NCI-H69 (cell line): ENCODE measurements around the gene ASGR1.
"Not testable (repeated sequence)": the region's sequence is repeated elsewhere in the genome, so short reads cannot be mapped to it uniquely, and the experiment has no call there.

Experiments
- DNase-seq: peaks from one replicate; lab custom pipeline; 2025; lab: John Stamatoyannopoulos, UW

Gene ASGR1

DNA sequence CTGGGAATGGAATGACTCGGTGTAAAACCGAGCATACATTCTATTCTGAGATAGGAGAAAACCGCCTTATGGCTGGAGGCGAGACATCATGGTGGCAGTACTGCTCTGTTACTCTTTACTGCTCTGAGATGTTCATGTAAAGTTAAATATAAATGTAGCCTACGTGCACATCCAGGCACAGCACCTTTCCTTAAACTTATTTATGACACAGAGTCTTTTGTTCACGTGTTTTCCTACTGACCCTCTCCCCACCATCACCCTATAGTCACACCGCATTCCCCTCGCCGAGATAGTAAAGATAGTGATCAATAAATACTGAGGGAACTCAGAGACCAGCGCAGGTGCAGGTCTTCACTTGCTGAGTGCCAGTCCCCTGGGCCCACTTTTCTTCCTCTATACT is 19.6 kb downstream of the ASGR1 start:
- not testable (repeated sequence) for DNase-seq

DNA sequence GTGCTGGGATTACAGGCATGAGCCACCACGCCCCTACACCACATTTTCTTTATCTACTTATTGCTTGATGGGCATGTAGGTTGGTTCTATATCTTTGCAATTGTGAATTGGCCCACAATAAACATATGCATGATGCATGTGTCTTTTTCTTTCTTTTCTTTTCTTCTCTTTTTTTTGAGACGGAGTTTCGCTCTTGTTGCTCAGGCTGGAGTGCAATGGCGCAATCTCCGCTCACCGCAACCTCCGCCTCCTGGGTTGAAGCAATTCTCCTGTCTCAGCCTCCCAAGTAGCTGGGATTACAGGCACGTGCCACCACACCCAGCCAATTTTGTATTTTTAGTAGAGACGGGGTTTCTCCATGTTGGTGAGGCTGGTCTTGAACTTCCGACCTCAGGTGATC is 20.7 kb downstream of the ASGR1 start:
- DNase-seq, result not testable (repeated sequence)

DNA sequence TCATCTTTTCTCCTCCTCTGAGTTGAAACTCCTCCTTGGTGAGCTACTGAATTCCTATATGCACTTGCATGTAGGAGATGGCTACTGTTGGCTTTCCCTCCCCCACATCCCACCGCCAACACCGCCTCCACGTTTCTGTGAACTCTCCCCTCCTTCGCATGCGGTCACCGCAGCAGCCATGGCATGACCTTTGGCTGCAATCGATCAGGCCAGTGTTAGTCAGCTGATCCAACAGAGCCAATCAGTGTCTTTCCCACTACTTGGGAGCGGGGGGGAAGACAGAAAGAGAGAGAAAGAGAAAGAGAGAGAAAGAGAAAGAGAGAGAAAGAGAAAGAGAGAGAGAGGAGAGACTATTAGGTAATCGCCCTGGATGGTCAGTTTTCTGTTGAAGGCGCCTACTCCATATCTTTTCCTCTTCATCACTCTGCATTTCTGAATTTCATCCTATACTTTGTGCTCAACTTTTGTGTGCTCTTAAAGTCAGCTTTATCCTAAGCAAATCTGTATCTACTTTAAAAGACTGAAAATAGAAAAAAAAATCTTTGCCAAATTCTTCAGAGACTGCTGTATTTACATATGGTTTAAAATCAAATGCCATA is 22.7 kb downstream of the ASGR1 start:
- no peak for DNase-seq

DNA sequence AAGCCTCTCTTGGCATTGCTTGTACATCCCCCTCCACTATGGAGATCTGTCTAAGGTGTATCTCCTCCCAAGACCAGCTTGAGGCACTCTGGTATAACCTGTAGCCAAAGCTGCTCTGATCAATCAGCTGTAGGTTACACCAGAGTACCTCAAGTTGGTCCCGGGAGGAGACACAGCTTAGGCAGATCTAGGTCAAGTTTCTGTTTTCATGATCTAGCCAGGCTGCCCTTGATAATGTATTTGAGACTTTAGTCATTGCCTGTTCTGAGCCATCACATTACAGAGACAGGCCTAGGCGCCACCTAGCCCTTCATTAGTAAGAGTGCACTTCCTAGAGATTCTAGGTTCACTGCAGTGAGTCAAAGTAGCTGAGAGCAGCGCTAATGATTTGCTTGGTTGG is 31.4 kb downstream of the ASGR1 start:
- DNase-seq, result no peak

DNA sequence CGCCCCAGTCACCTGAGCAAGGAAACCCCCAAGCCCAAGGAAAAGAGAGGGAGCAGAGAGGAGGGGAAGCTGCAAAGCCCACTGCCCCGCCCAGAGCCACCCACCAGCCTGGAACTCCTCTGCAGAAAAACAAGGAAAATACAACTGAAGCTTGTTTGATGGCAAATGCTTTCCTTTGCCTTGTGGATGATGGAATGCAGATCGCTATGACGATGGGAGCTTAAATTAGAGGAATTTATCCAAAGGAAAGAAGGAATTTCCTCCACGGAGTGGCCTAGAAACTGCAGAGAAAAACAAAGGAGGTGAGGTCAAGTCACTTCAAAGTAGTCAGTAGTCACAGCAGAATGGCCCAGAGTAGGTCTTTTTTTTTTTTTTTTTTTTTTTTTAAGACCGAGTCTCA is 33.1 kb downstream of the ASGR1 start:
- DNase-seq, result no peak

DNA sequence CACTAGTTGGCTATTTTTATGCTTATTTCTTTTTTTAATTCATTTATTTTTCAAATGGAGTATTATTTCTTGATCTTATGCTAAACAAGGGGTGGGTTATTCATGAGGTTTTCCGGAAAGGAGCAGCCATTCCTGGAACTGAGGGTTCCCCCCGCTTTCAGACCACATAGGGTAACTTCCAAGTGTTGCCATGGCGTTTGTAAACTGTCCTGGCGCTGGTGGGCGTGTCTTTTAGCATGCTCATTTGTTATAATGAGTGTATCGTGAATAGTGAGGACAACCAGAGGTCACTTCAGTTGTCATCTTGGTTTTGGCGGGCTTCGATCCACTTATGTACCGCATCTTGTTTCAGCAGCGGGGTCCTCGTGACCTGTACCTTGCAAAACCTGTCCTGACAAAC is 35.0 kb downstream of the ASGR1 start:
- DNase-seq, result no peak

DNA sequence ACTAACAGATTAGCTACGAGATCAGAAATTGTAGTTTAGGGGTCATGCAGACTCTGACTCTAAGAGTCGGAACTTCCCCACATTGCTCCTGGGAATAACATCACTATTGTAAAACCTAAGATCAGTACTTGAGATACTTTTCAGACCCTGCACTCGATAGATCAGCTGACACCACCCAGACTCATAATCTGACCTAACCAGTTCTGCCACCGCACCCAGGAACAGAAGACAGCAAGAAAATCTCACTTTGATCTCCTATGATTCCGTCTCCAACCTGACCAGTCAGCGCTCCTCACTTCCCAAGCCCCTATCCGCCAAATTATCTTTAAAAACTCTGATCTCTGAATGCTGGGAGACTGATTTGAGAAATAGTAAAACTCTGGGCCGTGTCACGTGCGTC is 37.3 kb downstream of the ASGR1 start:
- DNase-seq, result no peak

DNA sequence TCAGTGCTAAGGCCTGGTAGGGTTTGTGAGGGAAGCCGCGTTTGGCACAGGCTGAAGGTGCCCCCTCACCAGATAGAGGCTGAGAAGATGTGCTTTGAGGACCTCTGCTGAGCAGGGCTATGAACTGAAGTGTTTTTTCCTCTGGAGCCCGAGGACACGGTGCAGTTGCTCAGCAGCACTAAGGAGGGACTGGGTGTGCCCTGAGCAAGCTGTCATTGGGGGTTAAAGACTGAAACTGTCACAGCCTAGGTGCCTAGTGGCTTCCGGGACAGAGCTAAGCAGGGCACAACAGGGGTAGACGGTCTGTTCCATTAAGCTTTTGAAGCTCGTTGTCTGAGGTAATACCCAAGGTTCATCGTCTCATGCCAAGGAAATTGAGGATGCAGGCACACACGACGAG is 39.8 kb downstream of the ASGR1 start:
- no peak for DNase-seq

DNA sequence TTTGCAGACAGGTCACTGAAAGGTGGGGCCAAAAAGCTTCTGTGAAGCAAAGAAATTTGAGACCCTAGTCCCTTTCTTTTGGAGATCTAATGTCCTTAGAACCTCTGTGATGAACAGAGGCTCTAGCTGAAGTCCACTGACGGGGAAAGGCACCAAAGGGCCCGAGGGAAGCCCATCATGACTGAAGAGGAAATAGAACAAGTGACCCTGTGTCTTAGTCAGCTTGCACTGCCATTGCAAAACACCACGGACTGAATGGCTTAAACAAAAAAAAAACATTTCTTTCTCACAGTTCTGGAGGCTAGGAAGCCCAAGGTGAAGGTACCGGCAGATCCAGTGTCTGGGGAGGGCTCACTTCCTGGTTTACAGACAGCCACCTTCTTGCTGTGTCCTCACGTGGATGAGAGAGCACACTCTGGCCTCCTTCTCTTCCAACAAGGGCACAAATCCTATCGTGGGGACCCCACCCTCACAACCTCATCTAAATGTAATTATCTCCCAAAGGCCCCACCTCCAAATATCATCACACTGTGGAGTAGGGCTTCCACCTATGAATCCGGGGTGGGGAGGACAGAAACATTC is 40.3 kb downstream of the ASGR1 start:
- no peak for DNase-seq

DNA sequence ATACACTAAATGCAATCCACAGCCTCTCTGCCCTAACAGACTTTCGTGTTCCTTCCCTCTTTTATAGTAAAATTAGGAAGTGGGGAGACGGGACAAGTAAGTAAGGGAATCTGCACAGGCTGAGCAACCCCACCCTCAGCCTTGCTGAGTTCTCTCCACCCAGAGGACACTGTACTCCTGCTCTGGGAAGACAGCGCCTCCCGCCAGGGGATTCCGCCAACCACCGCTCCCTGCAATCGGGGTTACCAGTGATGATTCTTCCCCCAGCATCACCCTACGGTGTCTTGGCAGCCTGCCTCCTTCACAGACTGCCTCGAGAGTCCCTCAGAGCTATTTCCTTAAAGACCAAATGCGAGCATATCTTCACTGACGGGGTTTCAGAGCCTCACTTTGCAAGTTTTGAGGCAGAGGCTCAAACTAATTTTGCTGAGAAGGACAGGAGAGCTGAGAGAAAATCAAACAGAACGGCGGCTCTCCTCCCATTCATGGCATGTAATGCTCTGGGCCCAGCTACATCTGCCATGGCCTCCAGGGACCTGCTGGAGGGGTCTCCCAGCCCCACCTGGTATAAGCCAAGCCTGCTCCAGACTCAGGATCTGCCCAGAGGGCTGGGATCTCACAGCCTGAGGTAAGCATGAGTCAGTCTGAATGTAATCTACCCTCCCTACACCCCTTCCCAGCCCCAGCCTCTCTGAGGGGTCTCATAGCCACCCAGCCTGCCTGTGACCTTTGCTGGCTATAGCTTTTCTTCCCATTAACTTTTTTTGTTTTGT is 41.8 kb downstream of the ASGR1 start:
- DNase-seq, result no peak

DNA sequence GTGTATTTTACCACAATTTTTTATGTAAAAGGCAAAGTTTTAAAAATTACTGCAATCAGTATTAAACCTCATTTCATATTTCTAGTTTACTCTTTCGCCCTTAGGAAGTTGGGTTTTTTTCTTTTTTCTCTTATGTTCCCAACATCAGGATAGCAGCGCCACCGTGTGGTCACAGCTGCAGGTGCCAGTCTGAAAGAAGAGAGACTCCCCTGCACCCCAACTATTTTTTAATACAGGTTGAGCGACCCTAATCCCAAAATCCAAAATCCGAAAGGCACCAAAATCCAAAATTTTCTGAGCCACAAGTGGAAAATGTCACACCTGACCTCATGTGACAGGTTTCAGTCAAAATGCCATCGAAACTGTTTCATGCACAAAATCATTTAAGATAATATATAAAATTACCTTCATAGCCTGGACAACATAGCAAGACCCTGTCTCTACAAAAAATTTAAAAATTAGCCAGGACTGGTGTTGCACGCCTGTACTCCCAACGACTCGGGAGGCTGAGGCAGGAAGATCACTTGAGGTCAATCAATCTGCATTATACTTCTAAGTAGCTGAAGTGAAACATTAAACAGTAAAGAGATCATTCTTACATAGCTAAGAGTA is 42.8 kb downstream of the ASGR1 start:
- peak; percentile 51 for DNase-seq

DNA sequence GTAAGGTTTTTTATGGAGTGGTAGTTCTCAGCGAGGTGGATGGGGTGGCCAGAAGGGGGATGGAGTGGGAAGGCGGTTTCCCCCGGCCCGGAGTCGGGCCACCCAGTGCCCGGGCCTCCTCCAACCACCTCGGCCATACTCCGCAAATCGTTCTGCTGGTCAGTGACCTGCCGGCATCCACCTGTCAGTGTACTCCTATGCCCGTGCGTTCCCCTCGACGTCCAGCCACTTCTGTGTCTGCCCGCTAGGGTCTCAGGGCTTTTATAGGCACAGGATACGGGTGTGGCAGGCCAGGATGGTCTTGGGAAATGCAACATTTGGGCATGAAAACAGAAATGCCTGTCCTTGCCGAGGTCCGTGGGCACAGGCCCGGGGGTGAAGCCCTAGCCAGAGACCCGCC is 45.3 kb downstream of the ASGR1 start:
- DNase-seq, result no peak

DNA sequence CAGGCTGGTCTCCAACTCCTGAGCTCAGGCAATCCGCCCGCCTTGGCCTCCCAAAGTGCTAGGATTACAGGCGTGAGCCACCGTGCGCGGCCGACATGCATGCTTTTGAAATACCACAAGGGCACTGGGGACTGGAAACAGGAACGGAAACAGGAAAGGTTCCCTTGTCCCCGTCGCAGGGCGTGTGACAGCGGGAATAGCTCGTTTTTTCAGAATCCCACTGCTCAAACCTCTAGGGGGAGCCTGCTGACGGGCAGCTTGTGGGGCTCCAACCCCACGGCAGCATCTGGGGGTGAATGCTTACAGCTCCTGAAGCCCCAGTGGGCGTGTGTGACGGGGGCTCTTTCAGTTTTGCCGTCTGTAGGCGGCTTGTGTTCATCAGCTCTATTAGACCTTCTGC is 45.7 kb downstream of the ASGR1 start:
- DNase-seq, result peak; percentile 7

DNA sequence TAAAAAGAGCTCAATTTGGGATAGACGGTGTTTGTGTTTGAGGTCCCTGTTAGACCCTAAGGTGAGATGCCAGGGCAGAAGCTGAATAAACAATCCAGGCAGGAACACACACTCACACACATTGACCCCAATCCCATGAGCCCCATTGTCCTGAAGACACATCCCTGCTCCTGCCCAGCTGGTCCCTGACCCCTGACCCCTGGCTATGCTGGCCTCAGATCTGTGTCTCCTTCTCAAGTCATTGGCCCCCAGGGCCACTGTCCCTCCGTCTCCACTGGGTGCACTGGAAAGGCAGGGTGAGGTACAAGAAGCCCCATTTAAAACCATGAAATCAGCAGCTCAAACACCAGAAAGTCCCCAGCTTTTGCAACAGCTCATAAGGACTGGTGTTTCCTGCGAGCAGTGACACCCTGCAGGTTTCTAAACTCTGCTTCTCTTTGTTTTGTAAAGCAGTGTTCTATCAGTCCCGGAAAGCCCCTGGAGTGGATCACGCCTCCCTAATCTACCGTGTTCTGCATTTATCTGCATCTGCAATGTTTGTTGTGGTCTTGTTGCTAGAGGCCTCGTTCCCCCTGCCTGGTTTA is 46.6 kb downstream of the ASGR1 start:
- no peak for DNase-seq

DNA sequence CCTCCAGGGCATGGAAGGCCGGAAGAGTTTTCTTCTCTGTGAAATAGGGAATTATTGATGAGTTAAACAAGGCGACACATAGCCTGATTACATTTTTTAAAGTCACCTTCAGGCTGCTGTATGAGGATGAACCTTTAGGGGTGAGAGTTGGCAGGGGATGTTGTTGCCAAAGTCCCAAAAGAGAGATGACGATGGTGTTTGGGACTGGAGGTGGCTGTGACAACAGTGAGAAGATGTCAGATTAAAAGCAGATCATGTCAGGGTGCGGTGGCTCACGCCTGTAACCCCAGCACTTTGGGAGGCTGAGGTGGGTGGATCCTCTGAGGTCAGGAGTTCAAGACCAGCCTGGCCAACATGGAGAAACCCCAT is 47.8 kb downstream of the ASGR1 start:
- DNase-seq, result no peak

DNA sequence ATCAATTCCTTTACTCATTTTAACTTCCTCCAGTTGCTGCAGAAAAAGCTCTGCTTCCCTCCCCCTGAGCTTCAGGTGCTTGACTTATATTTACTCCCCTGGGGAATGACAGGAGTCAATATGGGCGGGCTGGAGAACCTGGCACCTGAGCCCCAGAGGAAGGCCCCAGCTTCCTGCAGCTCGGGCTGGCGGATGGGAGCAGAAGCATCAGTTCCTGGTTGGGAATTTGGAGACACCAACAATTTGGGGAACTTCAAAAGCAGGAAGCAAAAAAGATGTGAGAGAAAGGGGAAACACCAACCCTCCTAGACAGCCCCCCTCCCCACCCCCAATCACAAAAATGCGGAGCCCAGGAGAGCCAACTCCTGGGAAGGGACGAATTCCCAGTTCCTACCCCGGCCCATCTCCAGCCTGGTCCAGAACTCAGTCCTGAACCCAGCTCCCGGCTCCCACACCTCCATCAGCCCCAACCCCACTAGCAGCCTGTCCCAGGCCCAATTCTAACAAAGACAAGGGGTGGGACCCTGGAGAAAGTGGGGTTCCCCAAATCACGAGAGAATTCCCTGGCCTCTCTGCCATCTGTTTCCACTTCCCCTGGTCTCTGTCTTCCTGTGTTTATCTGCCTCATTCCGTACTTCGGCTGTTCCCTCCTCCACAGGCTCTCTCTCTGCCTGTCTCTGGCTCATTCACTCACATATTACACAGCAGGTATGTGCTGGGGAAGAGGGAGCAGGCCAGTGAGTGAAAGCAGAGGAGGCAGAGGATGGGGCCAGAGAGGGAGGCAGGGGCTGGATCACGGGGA is 48.3 kb downstream of the ASGR1 start:
- DNase-seq, result peak; percentile 21

DNA sequence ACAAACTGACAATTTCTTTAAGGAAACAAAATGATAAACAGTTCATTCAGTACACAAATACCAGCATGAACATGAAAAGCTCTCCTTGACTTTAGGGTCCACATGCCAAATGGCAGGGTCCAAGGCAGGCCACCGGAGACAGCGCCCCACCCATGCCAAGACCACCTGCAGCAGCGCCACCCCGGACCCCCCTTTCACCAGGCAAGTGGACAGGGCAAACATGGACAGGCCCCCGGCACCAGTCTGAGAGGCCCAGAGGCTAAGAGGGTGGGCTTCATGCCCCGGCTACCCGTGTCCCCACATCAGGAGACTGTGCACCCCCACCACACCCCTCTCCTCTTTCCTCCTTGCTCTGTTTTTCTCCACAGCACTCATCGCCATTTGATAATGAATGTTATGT is 49.9 kb downstream of the ASGR1 start:
- DNase-seq, result no peak

DNA sequence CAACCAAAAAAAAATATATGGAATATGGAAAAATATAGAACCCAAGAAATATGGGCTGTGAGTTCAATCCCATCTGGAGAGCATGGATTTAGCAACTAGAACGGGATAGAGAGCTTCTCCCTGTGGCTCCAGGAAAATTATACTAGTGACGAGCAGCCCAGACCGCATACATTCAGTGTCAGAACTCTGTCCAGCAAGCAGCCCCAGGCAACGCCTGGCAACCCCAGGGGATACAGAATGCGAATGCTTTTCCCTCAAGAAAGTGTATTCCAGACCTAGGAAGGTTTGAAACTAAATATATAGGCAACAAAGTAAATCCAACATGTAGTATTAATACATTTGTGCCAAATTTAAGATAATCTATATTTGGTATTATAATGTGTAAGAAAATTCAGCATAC is 51.0 kb downstream of the ASGR1 start:
- DNase-seq, result no peak

DNA sequence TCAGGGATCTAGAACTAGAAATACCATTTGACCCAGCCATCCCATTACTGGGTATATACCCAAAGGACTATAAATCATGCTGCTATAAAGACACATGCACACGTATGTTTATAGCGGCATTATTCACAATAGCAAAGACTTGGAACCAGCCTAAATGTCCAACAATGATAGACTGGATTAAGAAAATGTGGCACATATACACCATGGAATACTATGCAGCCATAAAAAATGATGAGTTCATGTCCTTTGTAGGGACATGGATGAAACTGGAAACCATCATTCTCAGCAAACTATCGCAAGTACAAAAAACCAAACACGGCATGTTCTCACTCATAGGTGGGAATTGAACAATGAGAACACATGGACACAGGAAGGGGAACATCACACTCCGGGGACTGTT is 51.7 kb downstream of the ASGR1 start:
- DNase-seq, result not testable (repeated sequence)

DNA sequence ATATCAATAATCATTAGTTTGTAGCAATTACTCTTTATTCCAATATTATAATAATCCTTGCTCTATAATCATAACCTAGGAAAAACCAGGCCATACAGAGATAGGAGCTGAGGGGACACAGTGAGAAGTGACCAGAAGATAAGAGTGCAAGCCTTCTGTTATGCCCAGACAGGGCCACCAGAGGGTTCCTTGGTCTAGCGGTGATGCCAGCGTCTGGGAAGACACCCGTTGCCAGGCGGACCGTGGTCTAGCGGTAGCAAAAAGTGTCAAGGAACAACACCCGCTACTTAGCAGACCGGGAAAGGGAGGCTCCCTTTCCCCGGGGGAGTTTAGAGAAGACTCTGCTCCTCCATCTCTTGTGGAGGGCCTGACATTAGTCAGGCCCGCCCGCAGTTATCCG is 52.8 kb downstream of the ASGR1 start:
- DNase-seq, result not testable (repeated sequence)

DNA sequence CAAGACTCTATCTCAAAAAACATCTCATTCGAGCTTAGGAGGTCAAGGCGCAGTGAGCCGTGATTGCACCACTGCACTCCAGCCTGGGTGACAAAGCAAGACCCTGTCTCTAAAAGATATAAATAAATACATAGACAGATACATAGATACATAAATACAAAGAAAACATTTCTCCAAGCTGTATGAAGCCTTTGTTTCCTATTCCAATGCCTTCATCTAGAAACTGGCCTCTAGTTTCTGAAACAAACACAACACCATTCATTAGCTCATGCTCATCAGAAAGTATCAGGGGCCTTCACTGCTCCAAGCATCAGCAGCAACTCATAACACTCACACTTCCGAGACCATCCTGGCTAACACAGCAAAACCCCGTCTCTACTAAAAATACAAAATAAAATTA is 54.2 kb downstream of the ASGR1 start:
- DNase-seq, result no peak

DNA sequence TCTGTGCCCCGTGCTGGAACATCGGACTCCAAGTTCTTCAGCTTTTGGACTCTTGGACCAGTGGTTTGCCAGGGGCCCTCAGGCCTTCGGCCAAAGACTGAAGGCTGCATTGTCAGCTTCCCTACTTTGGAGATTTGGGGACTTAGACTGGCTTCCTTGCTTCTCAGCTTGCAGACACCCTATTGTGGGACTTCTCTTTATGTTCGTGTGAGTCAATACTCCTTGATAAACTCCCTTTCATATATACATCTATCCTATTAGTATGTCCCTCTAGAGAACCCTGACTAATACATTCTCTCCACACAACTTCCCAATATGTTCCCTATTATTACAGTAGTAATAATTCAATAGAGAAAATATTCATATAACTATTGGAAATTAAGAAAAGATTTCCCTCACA is 55.3 kb downstream of the ASGR1 start:
- no peak for DNase-seq
